Measurements from ENCODE around the gene RAP1GAP.

Gene RAP1GAP

GRCh38 chr1:21590126-21590880, 78.9 kb downstream of the RAP1GAP start:
- DNase-seq = no peak

GRCh38 chr1:21589618-21590017, 79.5 kb downstream of the RAP1GAP start:
- DNase-seq = no peak

GRCh38 chr1:21587602-21587953, 81.6 kb downstream of the RAP1GAP start:
- no peak for DNase-seq

GRCh38 chr1:21586846-21587601, 82.1 kb downstream of the RAP1GAP start:
- DNase-seq = no peak

GRCh38 chr1:21586222-21586621, 82.9 kb downstream of the RAP1GAP start:
- no peak for DNase-seq

- DNase-seq = no peak
Observed at GRCh38 chr1:21585037-21585436, 84.1 kb downstream of the RAP1GAP start.

- DNase-seq = no peak
Observed at GRCh38 chr1:21584096-21584495, 85.1 kb downstream of the RAP1GAP start.

- DNase-seq = no peak
Observed at GRCh38 chr1:21579791-21580190, 89.4 kb downstream of the RAP1GAP start.

GRCh38 chr1:21577933-21578332, 91.2 kb downstream of the RAP1GAP start:
- DNase-seq = no peak

- DNase-seq = no peak
Observed at GRCh38 chr1:21577324-21577723, 91.8 kb downstream of the RAP1GAP start.

- DNase-seq = no peak
Observed at GRCh38 chr1:21576798-21577187, 92.4 kb downstream of the RAP1GAP start.

GRCh38 chr1:21576031-21576797, 92.9 kb downstream of the RAP1GAP start:
- DNase-seq = no peak

- DNase-seq = no peak
Observed at GRCh38 chr1:21575351-21575942, 93.7 kb downstream of the RAP1GAP start.

- no peak for DNase-seq
Observed at GRCh38 chr1:21574466-21575151, 94.5 kb downstream of the RAP1GAP start.

GRCh38 chr1:21573971-21574465, 95.1 kb downstream of the RAP1GAP start:
- peak in 1 of 5 donors; percentile 11 for DNase-seq

GRCh38 chr1:21573475-21573874, 95.7 kb downstream of the RAP1GAP start:
- no peak for DNase-seq

- DNase-seq = no peak
Observed at GRCh38 chr1:21572735-21573277, 96.4 kb downstream of the RAP1GAP start.

- DNase-seq = no peak
Observed at GRCh38 chr1:21572221-21572620, 96.9 kb downstream of the RAP1GAP start.

GRCh38 chr1:21570885-21571284, 98.3 kb downstream of the RAP1GAP start:
- no peak for DNase-seq

- DNase-seq = no peak
Observed at GRCh38 chr1:21570528-21570875, 98.7 kb downstream of the RAP1GAP start.

GRCh38 chr1:21569820-21570527, 99.2 kb downstream of the RAP1GAP start:
- no peak for DNase-seq

Data from T-helper 1 cell (primary cell).